K562 (cell line): ENCODE measurements around the gene NDUFB10.

Experiments used
- BRF1 ChIP-seq: IDR thresholded peaks from 3 replicates; pipeline ENCODE4 v1.6.1; 2011; ENCODE audit warnings: borderline replicate concordance, mild to moderate bottlenecking; ENCODE audit not compliant: insufficient read length; ENCODE audit errors: extremely low read depth
- CREB5 ChIP-seq: fragments of 250-450 bp; sonication (Bioruptor Pico); IDR thresholded peaks from 2 replicates; pipeline ENCODE4 v1.5.0; 2020; ENCODE audit warnings: mild to moderate bottlenecking
- E2F1 ChIP-seq: sonication (generic); formaldehyde crosslinking; IDR thresholded peaks from 2 replicates; pipeline ENCODE4 v1.8.1; 2023; ENCODE audit warnings: mild to moderate bottlenecking, missing genetic modification reagents, moderate library complexity
- ESRRA ChIP-seq: fragments of 450-650 bp; IDR thresholded peaks from 2 replicates; pipeline ENCODE4 v1.6.1; 2014; ENCODE audit warnings: low read depth, mild to moderate bottlenecking, moderate library complexity, borderline replicate concordance
- MAZ ChIP-seq, 2 experiments: fragments of 450-650 bp in 1 of 2; sonication (generic) in 1 of 2; formaldehyde crosslinking; IDR thresholded peaks in 1 of 2; conservative IDR thresholded peaks in 1 of 2; 2 replicates each; pipeline versions ENCODE4 v1.4.0 to v1.5.0; 2020; ENCODE audit warnings: mild to moderate bottlenecking in 1 of 2, missing genetic modification reagents in 1 of 2
- MXI1 ChIP-seq: IDR thresholded peaks from 2 replicates; pipeline ENCODE4 v1.6.1; 2011; ENCODE audit warnings: low read depth, mild to moderate bottlenecking, improper control_type of control experiment, low read length
- NFE2L1 ChIP-seq: fragments of 450-650 bp; IDR thresholded peaks from 2 replicates; pipeline ENCODE4 v1.6.1; 2016; ENCODE audit warnings: missing genetic modification characterization, low read depth, mild to moderate bottlenecking, missing compliant biosample characterization, moderate library complexity, borderline replicate concordance
- PPARD ChIP-seq: fragments of 250-450 bp; sonication (Bioruptor Pico); IDR thresholded peaks from 2 replicates; pipeline ENCODE4 v1.8.0; 2022; ENCODE audit warnings: inconsistent platforms, mild to moderate bottlenecking, moderate library complexity
- ZNF133 ChIP-seq: fragments of 250-450 bp; sonication (Bioruptor Pico); IDR thresholded peaks from 2 replicates; pipeline ENCODE4 v1.4.0; 2020; ENCODE audit warnings: mild to moderate bottlenecking
- ZNF24 ChIP-seq: fragments of 450-650 bp; IDR thresholded peaks from 2 replicates; pipeline ENCODE4 v1.6.1; 2016
- TF ChIP-seq, protein P1 (sequence below): sonication (generic); formaldehyde crosslinking; IDR thresholded peaks from 2 replicates; pipeline ENCODE4 v1.8.1; 2023; ENCODE audit warnings: missing genetic modification reagents, mild to moderate bottlenecking, borderline replicate concordance
- TF ChIP-seq, protein P2 (sequence below): fragments of 250-450 bp; sonication (Bioruptor Pico); IDR thresholded peaks from 2 replicates; pipeline ENCODE4 v1.4.0; 2020; ENCODE audit warnings: borderline replicate concordance

DNA sequence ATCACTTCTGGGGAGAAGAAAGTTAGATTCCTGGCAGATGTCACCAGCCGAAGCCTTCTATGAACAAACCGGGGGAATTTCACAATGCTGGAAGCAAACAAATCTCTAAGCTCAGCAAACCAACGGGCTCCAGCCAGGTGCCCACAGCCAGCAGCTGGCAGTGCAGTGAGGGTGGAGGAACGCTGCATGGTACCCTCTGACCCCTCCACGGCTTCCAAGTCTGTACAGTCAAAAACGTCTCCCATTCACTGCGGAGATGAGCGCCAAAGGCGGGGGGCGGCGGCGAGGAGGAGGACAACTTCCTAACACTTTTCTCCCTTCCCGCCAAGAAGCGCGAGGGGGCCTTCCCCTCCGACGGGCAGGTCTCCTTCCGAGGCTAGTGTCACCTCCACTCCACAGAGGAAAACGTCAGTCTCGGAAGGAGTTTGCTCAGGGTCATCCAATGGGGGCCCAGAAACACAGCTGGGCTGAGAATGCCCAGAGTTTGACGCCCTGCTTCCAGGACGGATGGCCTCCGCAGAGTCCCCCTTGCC is 49.4 kb downstream of the NDUFB10 start:
- TF ChIP-seq E2F1 (CRISPR knock-in tag) (no peak), ESRRA (no peak), MXI1 (no peak), PPARD (no peak), BRF1 (no peak), MAZ (CRISPR knock-in tag; conservative IDR thresholded peaks at IDR 0.05 in 1 of 2, IDR thresholded peaks at IDR 0.05 in 1 of 2) (peak in 1 of 2 experiments; percentile 49; a peak in 1 of 4 replicates), NFE2L1 (tag) (no peak), ZNF24 (no peak), ZNF133 (CRISPR knock-in tag) (no peak), CREB5 (no peak)
- TF ChIP-seq, protein P1, sequence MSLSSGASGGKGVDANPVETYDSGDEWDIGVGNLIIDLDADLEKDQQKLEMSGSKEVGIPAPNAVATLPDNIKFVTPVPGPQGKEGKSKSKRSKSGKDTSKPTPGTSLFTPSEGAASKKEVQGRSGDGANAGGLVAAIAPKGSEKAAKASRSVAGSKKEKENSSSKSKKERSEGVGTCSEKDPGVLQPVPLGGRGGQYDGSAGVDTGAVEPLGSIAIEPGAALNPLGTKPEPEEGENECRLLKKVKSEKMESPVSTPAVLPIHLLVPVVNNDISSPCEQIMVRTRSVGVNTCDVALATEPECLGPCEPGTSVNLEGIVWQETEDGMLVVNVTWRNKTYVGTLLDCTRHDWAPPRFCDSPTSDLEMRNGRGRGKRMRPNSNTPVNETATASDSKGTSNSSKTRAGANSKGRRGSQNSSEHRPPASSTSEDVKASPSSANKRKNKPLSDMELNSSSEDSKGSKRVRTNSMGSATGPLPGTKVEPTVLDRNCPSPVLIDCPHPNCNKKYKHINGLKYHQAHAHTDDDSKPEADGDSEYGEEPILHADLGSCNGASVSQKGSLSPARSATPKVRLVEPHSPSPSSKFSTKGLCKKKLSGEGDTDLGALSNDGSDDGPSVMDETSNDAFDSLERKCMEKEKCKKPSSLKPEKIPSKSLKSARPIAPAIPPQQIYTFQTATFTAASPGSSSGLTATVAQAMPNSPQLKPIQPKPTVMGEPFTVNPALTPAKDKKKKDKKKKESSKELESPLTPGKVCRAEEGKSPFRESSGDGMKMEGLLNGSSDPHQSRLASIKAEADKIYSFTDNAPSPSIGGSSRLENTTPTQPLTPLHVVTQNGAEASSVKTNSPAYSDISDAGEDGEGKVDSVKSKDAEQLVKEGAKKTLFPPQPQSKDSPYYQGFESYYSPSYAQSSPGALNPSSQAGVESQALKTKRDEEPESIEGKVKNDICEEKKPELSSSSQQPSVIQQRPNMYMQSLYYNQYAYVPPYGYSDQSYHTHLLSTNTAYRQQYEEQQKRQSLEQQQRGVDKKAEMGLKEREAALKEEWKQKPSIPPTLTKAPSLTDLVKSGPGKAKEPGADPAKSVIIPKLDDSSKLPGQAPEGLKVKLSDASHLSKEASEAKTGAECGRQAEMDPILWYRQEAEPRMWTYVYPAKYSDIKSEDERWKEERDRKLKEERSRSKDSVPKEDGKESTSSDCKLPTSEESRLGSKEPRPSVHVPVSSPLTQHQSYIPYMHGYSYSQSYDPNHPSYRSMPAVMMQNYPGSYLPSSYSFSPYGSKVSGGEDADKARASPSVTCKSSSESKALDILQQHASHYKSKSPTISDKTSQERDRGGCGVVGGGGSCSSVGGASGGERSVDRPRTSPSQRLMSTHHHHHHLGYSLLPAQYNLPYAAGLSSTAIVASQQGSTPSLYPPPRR (CRISPR knock-in tag) = no peak
- TF ChIP-seq, protein P2, sequence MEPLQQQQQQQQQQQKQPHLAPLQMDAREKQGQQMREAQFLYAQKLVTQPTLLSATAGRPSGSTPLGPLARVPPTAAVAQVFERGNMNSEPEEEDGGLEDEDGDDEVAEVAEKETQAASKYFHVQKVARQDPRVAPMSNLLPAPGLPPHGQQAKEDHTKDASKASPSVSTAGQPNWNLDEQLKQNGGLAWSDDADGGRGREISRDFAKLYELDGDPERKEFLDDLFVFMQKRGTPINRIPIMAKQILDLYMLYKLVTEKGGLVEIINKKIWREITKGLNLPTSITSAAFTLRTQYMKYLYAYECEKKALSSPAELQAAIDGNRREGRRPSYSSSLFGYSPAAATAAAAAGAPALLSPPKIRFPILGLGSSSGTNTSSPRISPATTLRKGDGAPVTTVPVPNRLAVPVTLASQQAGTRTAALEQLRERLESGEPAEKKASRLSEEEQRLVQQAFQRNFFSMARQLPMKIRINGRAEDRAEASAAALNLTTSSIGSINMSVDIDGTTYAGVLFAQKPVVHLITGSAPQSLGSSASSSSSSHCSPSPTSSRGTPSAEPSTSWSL (CRISPR knock-in tag) = no peak
